RPMI8226 (cell line): ENCODE data around the gene MRPL54.
"Not testable (repeated sequence)": the region's sequence is repeated elsewhere in the genome, so short reads cannot be mapped to it uniquely, and the experiment has no call there.

Experiments used
- DNase-seq: peaks from one replicate; pipeline ENCODE4 v3.0.0-alpha.2; 2015

MRPL54 gene

GRCh38 chr19:3813473-3814392, 51.3 kb downstream of the MRPL54 start:
- no peak for DNase-seq

- no peak for DNase-seq
Observed at GRCh38 chr19:3814648-3815047, 52.2 kb downstream of the MRPL54 start.

GRCh38 chr19:3816148-3816547, 53.7 kb downstream of the MRPL54 start:
- DNase-seq = not testable (repeated sequence)

- DNase-seq = no peak
Observed at GRCh38 chr19:3816566-3817218, 54.2 kb downstream of the MRPL54 start.
